HepG2 (cell line): Measurements from ENCODE around the gene TAAR9. TPM values are rescaled to one million over a fixed set of nuclear protein-coding genes. Genes with fewer than 3 reads are reported as not detected.

Source experiments
- ATM ChIP-seq: fragments of 450-650 bp; IDR thresholded peaks from 2 replicates; pipeline ENCODE4 v1.7.1; 2017; ENCODE audit warnings: mild to moderate bottlenecking, borderline replicate concordance
- CEBPB ChIP-seq: IDR thresholded peaks from 2 replicates; pipeline ENCODE4 v1.6.1; 2011; ENCODE audit warnings: low read depth, low read length, improper control_type of control experiment, borderline replicate concordance
- CEBPG ChIP-seq: IDR thresholded peaks from 2 replicates; pipeline ENCODE4 v1.6.1; 2016
- FOXK1 ChIP-seq: sonication (generic); formaldehyde crosslinking; IDR thresholded peaks from 2 replicates; pipeline ENCODE4 v1.4.0; 2020; ENCODE audit warnings: low read depth, missing genetic modification reagents, borderline replicate concordance
- IKZF1 ChIP-seq: fragments of 450-650 bp; IDR thresholded peaks from 2 replicates; pipeline ENCODE4 v1.7.1; 2016
- KLF9 ChIP-seq: IDR thresholded peaks from 2 replicates; pipeline ENCODE4 v1.6.1; 2016; ENCODE audit warnings: low read depth
- LCORL ChIP-seq, 2 experiments: fragments of 450-650 bp in 1 of 2; sonication (generic) in 1 of 2; formaldehyde crosslinking in 1 of 2; IDR thresholded peaks; 2 replicates each; pipeline versions ENCODE4 v1.5.0 to v1.6.1; 2017 to 2020; ENCODE audit warnings: antibody characterized with exemption in 1 of 2, missing genetic modification reagents in 1 of 2
- MTA3 ChIP-seq: sonication (generic); formaldehyde crosslinking; IDR thresholded peaks from 2 replicates; pipeline ENCODE4 v1.4.0; 2020; ENCODE audit warnings: missing genetic modification reagents
- NR2F6 ChIP-seq, 2 experiments: IDR thresholded peaks; 2 replicates each; pipeline ENCODE4 v1.6.1; 2016; ENCODE audit warnings: antibody characterized with exemption in 1 of 2, mild to moderate bottlenecking in 1 of 2
- POGZ ChIP-seq: sonication (generic); formaldehyde crosslinking; IDR thresholded peaks from 2 replicates; pipeline ENCODE4 v1.4.0; 2020; ENCODE audit warnings: mild to moderate bottlenecking, missing genetic modification reagents
- ZBTB1 ChIP-seq: sonication (generic); formaldehyde crosslinking; IDR thresholded peaks from 2 replicates; pipeline ENCODE4 v1.4.0; 2020; ENCODE audit warnings: missing genetic modification reagents, borderline replicate concordance
- ZNF20 ChIP-seq: sonication (generic); formaldehyde crosslinking; IDR thresholded peaks from 2 replicates; pipeline ENCODE4 v1.4.0; 2020; ENCODE audit warnings: mild to moderate bottlenecking, moderate library complexity, missing genetic modification reagents
- ZNF205 ChIP-seq: IDR thresholded peaks from 2 replicates; pipeline ENCODE4 v1.6.1; 2018; ENCODE audit warnings: missing biosample characterization, missing genetic modification reagents
- ZNF367 ChIP-seq: sonication (generic); formaldehyde crosslinking; IDR thresholded peaks from 2 replicates; pipeline ENCODE4 v1.4.0; 2020; ENCODE audit warnings: missing genetic modification reagents, borderline replicate concordance
- ZNF629 ChIP-seq: sonication (generic); formaldehyde crosslinking; conservative IDR thresholded peaks from 2 replicates; pipeline ENCODE4 v1.5.0; 2020; ENCODE audit warnings: missing genetic modification reagents
- ZNF660 ChIP-seq: sonication (generic); formaldehyde crosslinking; IDR thresholded peaks from 2 replicates; pipeline ENCODE4 v1.5.1; 2020; ENCODE audit warnings: mild to moderate bottlenecking, low read depth, missing genetic modification reagents, borderline replicate concordance
- ZNF83 ChIP-seq: sonication (generic); formaldehyde crosslinking; IDR thresholded peaks from 2 replicates; pipeline ENCODE4 v1.4.0; 2020; ENCODE audit warnings: missing genetic modification reagents, mild to moderate bottlenecking, borderline replicate concordance
- ZNF878 ChIP-seq: sonication (generic); formaldehyde crosslinking; IDR thresholded peaks from 2 replicates; pipeline ENCODE4 v1.8.1; 2023; ENCODE audit warnings: mild to moderate bottlenecking, missing genetic modification reagents, moderate library complexity
- polyA plus RNA-seq, 8 experiments: library from polyadenylated mRNA; depleted of rRNA in 3 of 8; stranded (reverse) in 7 of 8; unstranded in 1 of 8; fragments of >200 nt; fragmentation: Illumina TruSeq in 4 of 8; extraction: Trizol in 4 of 8; gene quantifications; 2 replicates each; pipeline versions ENCODE4 v1.2.1 to v1.2.3, GENCODE V29; 2011 to 2016; ENCODE audit warnings: low read depth in 4 of 8, missing spikeins in 1 of 8, mixed read lengths in 1 of 8; ENCODE audit not compliant: insufficient read depth in 1 of 8
- total RNA-seq, 5 experiments: library from RNA; depleted of rRNA; stranded (reverse); fragments of >200 nt; fragmentation: Illumina TruSeq; extraction: Trizol; gene quantifications; 2 replicates each; pipeline ENCODE4 v1.2.3, GENCODE V29; 2016; ENCODE audit warnings: low read depth in 1 of 5
- TF ChIP-seq, protein P1 (sequence below): sonication (generic); formaldehyde crosslinking; IDR thresholded peaks from 2 replicates; pipeline ENCODE4 v1.4.0; 2020; ENCODE audit warnings: missing genetic modification reagents
- TF ChIP-seq, protein P2 (sequence below): sonication (generic); formaldehyde crosslinking; IDR thresholded peaks from 2 replicates; pipeline ENCODE4 v1.4.0; 2020; ENCODE audit warnings: missing genetic modification reagents
- TF ChIP-seq, protein P3 (sequence below): sonication (generic); formaldehyde crosslinking; IDR thresholded peaks from 2 replicates; pipeline ENCODE4 v1.5.0; 2020; ENCODE audit warnings: mild to moderate bottlenecking, missing genetic modification reagents, borderline replicate concordance
- TF ChIP-seq, protein P4 (sequence below): sonication (generic); formaldehyde crosslinking; IDR thresholded peaks from 2 replicates; pipeline ENCODE4 v1.4.0; 2020; ENCODE audit warnings: mild to moderate bottlenecking, missing genetic modification reagents

TAAR9 gene
- total and polyA plus RNA-seq, 2 of the 13 experiments (the other 11 are each of a cell fraction or from before 2014, with no cell fraction given), result 0.07 TPM; not detected in 1

DNA sequence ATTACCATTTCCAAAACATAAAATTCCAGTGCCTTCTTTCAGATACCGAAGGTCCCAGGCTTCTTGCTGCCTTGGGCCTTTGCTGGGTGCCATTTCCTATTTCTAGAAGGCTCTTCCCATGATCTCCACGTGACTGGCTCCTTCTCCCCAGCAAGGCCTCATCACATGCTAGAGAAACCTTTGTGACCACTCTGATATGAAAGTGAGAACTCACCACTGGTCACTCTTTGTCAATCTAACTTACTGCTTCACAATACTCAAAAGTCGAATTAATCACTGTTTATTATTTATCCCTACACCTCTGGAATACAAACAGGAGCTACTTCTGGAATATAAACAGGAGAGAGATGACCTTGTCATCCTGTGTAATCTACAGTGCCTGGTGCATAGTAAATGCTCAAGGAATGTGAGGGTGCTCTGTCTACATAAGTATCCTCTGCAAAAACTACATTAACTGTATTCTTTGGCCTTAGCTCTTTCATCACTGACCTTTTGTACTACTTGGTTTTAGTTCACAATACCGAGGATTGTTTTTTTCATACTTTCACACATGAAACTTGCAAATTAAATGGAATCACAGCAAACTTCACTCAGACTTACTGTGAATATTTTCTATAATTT lies 26.8 kb upstream of the TAAR9 start (continued):
- TF ChIP-seq, protein P1, sequence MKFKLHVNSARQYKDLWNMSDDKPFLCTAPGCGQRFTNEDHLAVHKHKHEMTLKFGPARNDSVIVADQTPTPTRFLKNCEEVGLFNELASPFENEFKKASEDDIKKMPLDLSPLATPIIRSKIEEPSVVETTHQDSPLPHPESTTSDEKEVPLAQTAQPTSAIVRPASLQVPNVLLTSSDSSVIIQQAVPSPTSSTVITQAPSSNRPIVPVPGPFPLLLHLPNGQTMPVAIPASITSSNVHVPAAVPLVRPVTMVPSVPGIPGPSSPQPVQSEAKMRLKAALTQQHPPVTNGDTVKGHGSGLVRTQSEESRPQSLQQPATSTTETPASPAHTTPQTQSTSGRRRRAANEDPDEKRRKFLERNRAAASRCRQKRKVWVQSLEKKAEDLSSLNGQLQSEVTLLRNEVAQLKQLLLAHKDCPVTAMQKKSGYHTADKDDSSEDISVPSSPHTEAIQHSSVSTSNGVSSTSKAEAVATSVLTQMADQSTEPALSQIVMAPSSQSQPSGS (CRISPR knock-in tag), result no peak
- TF ChIP-seq MTA3 (CRISPR knock-in tag) (no peak), NR2F6 (IDR thresholded peaks at IDR 0.05) (peak; percentile 32; the same call in 1 of the 2 replicates), NR2F6 (CRISPR knock-in tag; IDR thresholded peaks at IDR 0.05) (no peak), ZNF878 (no peak), ZNF660 (CRISPR knock-in tag) (no peak), POGZ (CRISPR knock-in tag) (no peak), CEBPB (no peak), KLF9 (CRISPR knock-in tag) (no peak), FOXK1 (CRISPR knock-in tag) (no peak), IKZF1 (no peak), ZNF20 (no peak), ZNF629 (no peak), LCORL (IDR thresholded peaks at IDR 0.05) (no peak), LCORL (CRISPR knock-in tag; IDR thresholded peaks at IDR 0.05) (peak; percentile 52; the same call in 1 of the 2 replicates), ATM (no peak), ZNF205 (peak; percentile 82; the same call in 1 of the 2 replicates), ZNF83 (CRISPR knock-in tag) (no peak), CEBPG (CRISPR knock-in tag) (0 out of 2 replicates have a peak, but pooled peaks have one; percentile 6), ZBTB1 (CRISPR knock-in tag) (no peak), ZNF367 (CRISPR knock-in tag) (no peak)
- TF ChIP-seq, protein P2, sequence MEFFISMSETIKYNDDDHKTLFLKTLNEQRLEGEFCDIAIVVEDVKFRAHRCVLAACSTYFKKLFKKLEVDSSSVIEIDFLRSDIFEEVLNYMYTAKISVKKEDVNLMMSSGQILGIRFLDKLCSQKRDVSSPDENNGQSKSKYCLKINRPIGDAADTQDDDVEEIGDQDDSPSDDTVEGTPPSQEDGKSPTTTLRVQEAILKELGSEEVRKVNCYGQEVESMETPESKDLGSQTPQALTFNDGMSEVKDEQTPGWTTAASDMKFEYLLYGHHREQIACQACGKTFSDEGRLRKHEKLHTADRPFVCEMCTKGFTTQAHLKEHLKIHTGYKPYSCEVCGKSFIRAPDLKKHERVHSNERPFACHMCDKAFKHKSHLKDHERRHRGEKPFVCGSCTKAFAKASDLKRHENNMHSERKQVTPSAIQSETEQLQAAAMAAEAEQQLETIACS, result no peak
- TF ChIP-seq, protein P3, sequence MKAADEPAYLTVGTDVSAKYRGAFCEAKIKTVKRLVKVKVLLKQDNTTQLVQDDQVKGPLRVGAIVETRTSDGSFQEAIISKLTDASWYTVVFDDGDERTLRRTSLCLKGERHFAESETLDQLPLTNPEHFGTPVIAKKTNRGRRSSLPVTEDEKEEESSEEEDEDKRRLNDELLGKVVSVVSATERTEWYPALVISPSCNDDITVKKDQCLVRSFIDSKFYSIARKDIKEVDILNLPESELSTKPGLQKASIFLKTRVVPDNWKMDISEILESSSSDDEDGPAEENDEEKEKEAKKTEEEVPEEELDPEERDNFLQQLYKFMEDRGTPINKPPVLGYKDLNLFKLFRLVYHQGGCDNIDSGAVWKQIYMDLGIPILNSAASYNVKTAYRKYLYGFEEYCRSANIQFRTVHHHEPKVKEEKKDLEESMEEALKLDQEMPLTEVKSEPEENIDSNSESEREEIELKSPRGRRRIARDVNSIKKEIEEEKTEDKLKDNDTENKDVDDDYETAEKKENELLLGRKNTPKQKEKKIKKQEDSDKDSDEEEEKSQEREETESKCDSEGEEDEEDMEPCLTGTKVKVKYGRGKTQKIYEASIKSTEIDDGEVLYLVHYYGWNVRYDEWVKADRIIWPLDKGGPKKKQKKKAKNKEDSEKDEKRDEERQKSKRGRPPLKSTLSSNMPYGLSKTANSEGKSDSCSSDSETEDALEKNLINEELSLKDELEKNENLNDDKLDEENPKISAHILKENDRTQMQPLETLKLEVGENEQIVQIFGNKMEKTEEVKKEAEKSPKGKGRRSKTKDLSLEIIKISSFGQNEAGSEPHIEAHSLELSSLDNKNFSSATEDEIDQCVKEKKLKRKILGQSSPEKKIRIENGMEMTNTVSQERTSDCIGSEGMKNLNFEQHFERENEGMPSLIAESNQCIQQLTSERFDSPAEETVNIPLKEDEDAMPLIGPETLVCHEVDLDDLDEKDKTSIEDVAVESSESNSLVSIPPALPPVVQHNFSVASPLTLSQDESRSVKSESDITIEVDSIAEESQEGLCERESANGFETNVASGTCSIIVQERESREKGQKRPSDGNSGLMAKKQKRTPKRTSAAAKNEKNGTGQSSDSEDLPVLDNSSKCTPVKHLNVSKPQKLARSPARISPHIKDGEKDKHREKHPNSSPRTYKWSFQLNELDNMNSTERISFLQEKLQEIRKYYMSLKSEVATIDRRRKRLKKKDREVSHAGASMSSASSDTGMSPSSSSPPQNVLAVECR (CRISPR knock-in tag), result 0 out of 2 replicates have a peak, but pooled peaks have one; percentile 17
- TF ChIP-seq, protein P4, sequence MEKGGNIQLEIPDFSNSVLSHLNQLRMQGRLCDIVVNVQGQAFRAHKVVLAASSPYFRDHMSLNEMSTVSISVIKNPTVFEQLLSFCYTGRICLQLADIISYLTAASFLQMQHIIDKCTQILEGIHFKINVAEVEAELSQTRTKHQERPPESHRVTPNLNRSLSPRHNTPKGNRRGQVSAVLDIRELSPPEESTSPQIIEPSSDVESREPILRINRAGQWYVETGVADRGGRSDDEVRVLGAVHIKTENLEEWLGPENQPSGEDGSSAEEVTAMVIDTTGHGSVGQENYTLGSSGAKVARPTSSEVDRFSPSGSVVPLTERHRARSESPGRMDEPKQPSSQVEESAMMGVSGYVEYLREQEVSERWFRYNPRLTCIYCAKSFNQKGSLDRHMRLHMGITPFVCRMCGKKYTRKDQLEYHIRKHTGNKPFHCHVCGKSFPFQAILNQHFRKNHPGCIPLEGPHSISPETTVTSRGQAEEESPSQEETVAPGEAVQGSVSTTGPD (CRISPR knock-in tag), result no peak
